HCT116 (cell line): Measurements from ENCODE around the gene YWHAG. TPM values are rescaled to one million over a fixed set of nuclear protein-coding genes. Genes with fewer than 3 reads are reported as not detected.
"Not testable (repeated sequence)": the region's sequence is repeated elsewhere in the genome, so short reads cannot be mapped to it uniquely, and the experiment has no call there.

Source experiments
- ATAC-seq: fragments of 200-7000 bp; cut with Tn5 transposase; 2 replicates; pipeline ENCODE4 v1.9.1; 2020; ENCODE audit warnings: mild to moderate bottlenecking, moderate library complexity
- BruUV-seq: library from RNA; stranded (reverse); fragments of 400-500 nt; replicated peaks from 2 replicates; lab custom pipeline; 2021; lab: Mats Ljungman, UMichigan
- CTCF ChIA-PET: fragments of 300-600 bp; sonication (Branson Sonifier 250); formaldehyde crosslinking; loops from one replicate; lab custom pipeline; 2021; ENCODE audit warnings: antibody characterized with exemption; lab: Charles Lee
- POLR2A ChIA-PET: fragments of 300-600, 350-600 bp; sonication (Branson Sonifier 250); formaldehyde crosslinking; loops from one replicate; lab custom pipeline; 2021; ENCODE audit warnings: antibody characterized with exemption; lab: Charles Lee
- RAD21 ChIA-PET, 2 experiments: fragments of 300-600 bp; sonication (Branson Sonifier 250); formaldehyde crosslinking; loops; one replicate each; lab custom pipeline; 2023; ENCODE audit warnings: low total read pairs in 2 of 2; ENCODE audit not compliant: uncharacterized antibody in 2 of 2, unreplicated experiment in 2 of 2, low non-redundant PET in 1 of 2; lab: Charles Lee
- DNase-seq: peaks from one replicate; pipeline ENCODE4 v3.0.0-alpha.2; 2010; ENCODE audit warnings: low read depth, low spot score
- H2AFZ ChIP-seq: fragments of 200-600 bp; shearing (Covaris generic), sonication (generic); 2 replicates; pipeline ENCODE4 v1.6.1; 2017; ENCODE audit warnings: low read depth, mixed run types, mixed read lengths, antibody characterized with exemption, low read length; ENCODE audit not compliant: poor library complexity, severe bottlenecking
- H3K27ac ChIP-seq: 2 replicates; pipeline ENCODE4 v1.5.1; 2012; ENCODE audit warnings: low read depth, low read length
- H3K27me3 ChIP-seq: fragments of 200-600 bp; sonication (generic); 2 replicates; pipeline ENCODE4 v1.6.1; 2016; ENCODE audit warnings: mixed run types, low read length, mixed read lengths; ENCODE audit not compliant: insufficient read depth
- H3K36me3 ChIP-seq, 2 experiments: fragments of 200-500 bp in 1 of 2; fragments of 200-600 bp in 1 of 2; sonication (Bioruptor generic) in 1 of 2; sonication (generic) in 1 of 2; 2 replicates each; pipeline versions ENCODE4 v1.5.1 to v1.6.1; 2014 to 2016; ENCODE audit warnings: low read length in 2 of 2, inconsistent platforms in 1 of 2, mixed read lengths in 1 of 2, mixed run types in 1 of 2; ENCODE audit not compliant: insufficient read depth in 2 of 2, control insufficient read depth in 1 of 2
- H3K4me1 ChIP-seq, 2 experiments: fragments of 200-600 bp in 1 of 2; sonication (generic) in 1 of 2; 2 replicates each; pipeline versions ENCODE4 v1.5.1 to v1.6.1; 2012 to 2017; ENCODE audit warnings: low read length in 2 of 2, inconsistent platforms in 1 of 2, mild to moderate bottlenecking in 1 of 2, mixed read lengths in 1 of 2, mixed run types in 1 of 2, moderate library complexity in 1 of 2; ENCODE audit not compliant: insufficient read depth in 2 of 2, control insufficient read depth in 1 of 2
- H3K4me2 ChIP-seq: fragments of 200-600 bp; sonication (generic); 2 replicates; pipeline ENCODE4 v1.6.1; 2017; ENCODE audit warnings: mixed run types, low read length, mixed read lengths
- H3K4me3 ChIP-seq, 2 experiments: fragments of 200-600 bp in 1 of 2; sonication (generic) in 1 of 2; replicated peaks in 1 of 2; 2 replicates each; pipeline ENCODE4 v1.5.1; 2011 to 2016; ENCODE audit warnings: low read length in 2 of 2, control low read depth in 1 of 2, low read depth in 1 of 2, mild to moderate bottlenecking in 1 of 2, mixed read lengths in 1 of 2, mixed run types in 1 of 2
- H3K79me2 ChIP-seq: fragments of 200-600 bp; sonication (generic); 2 replicates; pipeline ENCODE4 v1.6.1; 2017; ENCODE audit warnings: mild to moderate bottlenecking, mixed run types, low read length, moderate library complexity, mixed read lengths; ENCODE audit not compliant: insufficient read depth
- H3K9ac ChIP-seq: fragments of 200-600 bp; sonication (generic); 2 replicates; pipeline ENCODE4 v1.6.1; 2016; ENCODE audit warnings: low read length, mixed read lengths
- H3K9me2 ChIP-seq: fragments of 200-600 bp; sonication (generic), shearing (Covaris generic); 2 replicates; pipeline ENCODE4 v1.6.1; 2017; ENCODE audit warnings: mixed run types, mild to moderate bottlenecking, moderate library complexity; ENCODE audit not compliant: insufficient read depth
- H3K9me3 ChIP-seq, 2 experiments: fragments of 200-500 bp in 1 of 2; fragments of 200-600 bp in 1 of 2; sonication (Bioruptor generic) in 1 of 2; sonication (generic) in 1 of 2; 2 replicates each; pipeline ENCODE4 v1.6.1; 2014 to 2017; ENCODE audit warnings: low read length in 2 of 2, mixed read lengths in 2 of 2, inconsistent platforms in 1 of 2, low read depth in 1 of 2, mild to moderate bottlenecking in 1 of 2, mixed run types in 1 of 2, moderate library complexity in 1 of 2; ENCODE audit not compliant: control insufficient read depth in 1 of 2, insufficient read depth in 1 of 2
- H4K20me1 ChIP-seq: fragments of 200-600 bp; sonication (generic), shearing (Covaris generic); 2 replicates; pipeline ENCODE4 v1.6.1; 2017; ENCODE audit warnings: mixed run types, mild to moderate bottlenecking, moderate library complexity; ENCODE audit not compliant: insufficient read depth
- ATF3 ChIP-seq: IDR thresholded peaks from 2 replicates; pipeline ENCODE4 v1.6.1; 2012
- CBX3 ChIP-seq: IDR thresholded peaks from 2 replicates; pipeline ENCODE4 v1.6.1; 2012; ENCODE audit warnings: low read depth
- CEBPB ChIP-seq: IDR thresholded peaks from 2 replicates; pipeline ENCODE4 v1.6.1; 2012; ENCODE audit warnings: low read depth
- EGR1 ChIP-seq: IDR thresholded peaks from 2 replicates; pipeline ENCODE4 v1.6.1; 2012; ENCODE audit warnings: low read depth
- ELF1 ChIP-seq: IDR thresholded peaks from 2 replicates; pipeline ENCODE4 v1.6.1; 2012; ENCODE audit warnings: low read depth, borderline replicate concordance
- EZH2phosphoT487 ChIP-seq: fragments of 200-600 bp; IDR thresholded peaks from 2 replicates; pipeline ENCODE4 v1.6.1; 2018; ENCODE audit warnings: antibody characterized with exemption, borderline replicate concordance
- POLR2AphosphoS5 ChIP-seq: IDR thresholded peaks from 2 replicates; pipeline ENCODE4 v1.6.1; 2011; ENCODE audit warnings: mild to moderate bottlenecking, low read depth, low read length, moderate library complexity
- TCF7L2 ChIP-seq: IDR thresholded peaks from 2 replicates; pipeline ENCODE4 v1.7.0; 2011; ENCODE audit warnings: borderline replicate concordance, inconsistent platforms; ENCODE audit not compliant: insufficient read depth, insufficient read length; ENCODE audit errors: extremely low read depth
- YY1 ChIP-seq: IDR thresholded peaks from 2 replicates; pipeline ENCODE4 v1.6.1; 2011; ENCODE audit warnings: low read length, low read depth, moderate library complexity, mild to moderate bottlenecking; ENCODE audit not compliant: insufficient replicate concordance; ENCODE audit errors: extremely low read depth
- intact Hi-C: fragments of 100-400 bp; cut with micrococcal nuclease; formaldehyde crosslinking; loops from 2 replicates; pipeline ENCODE4 v1.10.0; 2022
- total RNA-seq: library from RNA; stranded (reverse); gene quantifications from one replicate; pipeline ENCODE4 v1.2.1, GENCODE V29; 2021; ENCODE audit not compliant: unreplicated experiment
- TF ChIP-seq, protein P1 (sequence below), 3 experiments: fragments of 200-600 bp in 1 of 3; sonication (generic) in 1 of 3; IDR thresholded peaks in 2 of 3; conservative IDR thresholded peaks in 1 of 3; 2 replicates each; pipeline ENCODE4 v1.5.1; 2012 to 2017; ENCODE audit warnings: low read depth in 2 of 3, low read length in 2 of 3, antibody characterized with exemption in 1 of 3, borderline replicate concordance in 1 of 3, control low read depth in 1 of 3, mild to moderate bottlenecking in 1 of 3, mixed read lengths in 1 of 3, mixed run types in 1 of 3, moderate library complexity in 1 of 3; ENCODE audit not compliant: insufficient read depth in 1 of 3

The YWHAG gene
- total RNA-seq, 1 experiment from 2014 or later, result 170 TPM

GRCh38 chr7:76314740-76315139 lies 44.1 kb downstream of the YWHAG start:
- intact Hi-C loops, result loop anchor here (1.0 kb wide), 3 partner anchors 23 to 136 kb away; no protein-coding TSS in a partner anchor
- not testable (repeated sequence) for H3K9me3 ChIP-seq, H3K4me3 ChIP-seq, H3K79me2 ChIP-seq, DNase-seq, BruUV-seq, H2AFZ ChIP-seq, H3K9me2 ChIP-seq, H4K20me1 ChIP-seq, H3K36me3 ChIP-seq, ATAC-seq, H3K9ac ChIP-seq, H3K27me3 ChIP-seq
- CTCF ChIA-PET, result interaction anchor here (0.6 to 3.1 kb wide), 22 partner anchors 9 to 541 kb away, joined by 3 to 64 read pairs (median 5); partner anchors contain the start of genes MDH2 and STYXL1
- POLR2A ChIA-PET, result interaction anchor here (0.8 to 1.8 kb wide), 7 partner anchors 12 to 137 kb away, joined by 4 to 5 read pairs (median 4); partner anchors contain the start of genes HSPB1 and YWHAG
- Histone ChIP-seq H3K4me1 (peaks cover 34 to 54% of the 10 kb centered on the region in 2 experiments), H3K27ac (0 out of 2 replicates have a peak overlapping the region, but pooled peaks have one; percentile 15), H3K4me2 (peak overlapping the region; percentile 79)
- RAD21 ChIA-PET, result interaction anchor here (0.6 to 2.6 kb wide), 7 partner anchors 20 to 137 kb away, joined by 3 to 16 read pairs (median 12); no protein-coding TSS in a partner anchor

DNA sequence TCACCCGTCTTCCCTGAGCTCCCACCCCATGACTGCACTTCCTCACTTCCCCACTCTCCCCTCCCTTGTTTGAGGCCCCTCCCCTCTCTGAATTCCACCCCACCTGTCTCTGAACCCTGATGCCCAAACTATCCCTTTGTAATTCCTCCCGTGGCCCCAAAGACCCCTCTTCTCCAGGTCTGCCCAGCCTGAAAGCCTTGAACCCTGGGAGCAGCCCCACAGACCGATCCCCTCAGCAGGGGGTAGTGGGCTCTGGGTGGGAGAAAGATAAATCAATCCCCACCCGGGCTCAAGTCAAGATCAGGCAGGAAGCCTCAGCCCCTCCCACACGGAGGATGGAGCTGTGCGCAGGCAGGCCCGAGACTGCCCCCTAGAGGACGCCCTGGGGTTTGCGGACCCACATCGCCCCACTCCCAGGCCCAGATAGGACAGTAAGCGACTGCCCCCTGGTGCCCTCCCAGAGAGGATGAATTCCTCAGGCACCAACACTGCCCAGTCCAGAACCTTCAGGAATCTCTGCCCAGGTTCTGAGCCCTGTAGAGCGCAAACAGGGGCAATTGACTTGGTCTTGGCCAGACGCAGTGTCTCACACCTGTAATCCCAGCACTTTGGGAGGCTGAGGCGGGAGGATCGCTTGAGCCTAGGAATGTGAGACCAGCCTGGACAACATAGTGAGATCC lies 44.6 kb downstream of the YWHAG start:
- H3K4me3 ChIP-seq, result peak overlapping the region in 1 of 2 experiments; percentile 35; a peak in 1 of 4 replicates
- peak overlapping the region; percentile 34; the same call in 1 of the 2 replicates for H3K27ac ChIP-seq
- no peaks in the 10 kb centered on the region for H3K9me2 ChIP-seq
- peak; percentile 88 for DNase-seq
- H3K36me3 ChIP-seq, result no peaks in the 10 kb centered on the region
- H3K4me2 ChIP-seq, result peak overlapping the region; percentile 79
- peaks cover 30 to 48% of the 10 kb centered on the region in 2 experiments for H3K4me1 ChIP-seq
- intact Hi-C loops, result loop anchor here (1.0 kb wide), 3 partner anchors 23 to 136 kb away; no protein-coding TSS in a partner anchor
- no TSS peak for BruUV-seq
- H2AFZ ChIP-seq, result no peak overlapping the region
- CTCF ChIA-PET, result interaction anchor here (0.6 to 3.1 kb wide), 27 partner anchors 9 to 540 kb away, joined by 3 to 64 read pairs (median 5); partner anchors contain the start of genes HSPB1, MDH2 and STYXL1
- ATAC-seq, result peak; percentile 68
- POLR2A ChIA-PET, result interaction anchor here (0.8 to 1.8 kb wide), 9 partner anchors 11 to 136 kb away, joined by 3 to 5 read pairs (median 4); partner anchors contain the start of genes HSPB1 and YWHAG
- RAD21 ChIA-PET, result interaction anchor here (0.6 to 2.6 kb wide), 13 partner anchors 12 to 136 kb away, joined by 3 to 16 read pairs (median 4); partner anchors contain the start of gene HSPB1 (in 1 of the 2)
- TF ChIP-seq TCF7L2, result no peak
- no peak for TF ChIP-seq CEBPB
- peak; percentile 73 for TF ChIP-seq YY1
- TF ChIP-seq ATF3, result no peak
- no peak for TF ChIP-seq EGR1
- no peak for TF ChIP-seq EZH2phosphoT487
- TF ChIP-seq CBX3, result no peak
- TF ChIP-seq POLR2AphosphoS5, result peak; percentile 32; the same call in 1 of the 2 replicates
- TF ChIP-seq, protein P1, sequence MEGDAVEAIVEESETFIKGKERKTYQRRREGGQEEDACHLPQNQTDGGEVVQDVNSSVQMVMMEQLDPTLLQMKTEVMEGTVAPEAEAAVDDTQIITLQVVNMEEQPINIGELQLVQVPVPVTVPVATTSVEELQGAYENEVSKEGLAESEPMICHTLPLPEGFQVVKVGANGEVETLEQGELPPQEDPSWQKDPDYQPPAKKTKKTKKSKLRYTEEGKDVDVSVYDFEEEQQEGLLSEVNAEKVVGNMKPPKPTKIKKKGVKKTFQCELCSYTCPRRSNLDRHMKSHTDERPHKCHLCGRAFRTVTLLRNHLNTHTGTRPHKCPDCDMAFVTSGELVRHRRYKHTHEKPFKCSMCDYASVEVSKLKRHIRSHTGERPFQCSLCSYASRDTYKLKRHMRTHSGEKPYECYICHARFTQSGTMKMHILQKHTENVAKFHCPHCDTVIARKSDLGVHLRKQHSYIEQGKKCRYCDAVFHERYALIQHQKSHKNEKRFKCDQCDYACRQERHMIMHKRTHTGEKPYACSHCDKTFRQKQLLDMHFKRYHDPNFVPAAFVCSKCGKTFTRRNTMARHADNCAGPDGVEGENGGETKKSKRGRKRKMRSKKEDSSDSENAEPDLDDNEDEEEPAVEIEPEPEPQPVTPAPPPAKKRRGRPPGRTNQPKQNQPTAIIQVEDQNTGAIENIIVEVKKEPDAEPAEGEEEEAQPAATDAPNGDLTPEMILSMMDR (IDR thresholded peaks at IDR 0.05 in 2 of 3, conservative IDR thresholded peaks at IDR 0.05 in 1 of 3; ENCODE audit: borderline replicate concordance in 1 of 3, insufficient read depth in 1 of 3, low read depth in 2 of 3, low read length in 2 of 3), result peak in 2 of 3 experiments; percentile 100; a peak in 4 of 6 replicates
- no peak for TF ChIP-seq ELF1
- TF ChIP-seq, all 23 proteins: peak for 3
- H4K20me1 ChIP-seq, result no peaks in the 10 kb centered on the region; the same call in 1 of the 2 replicates
- H3K9ac ChIP-seq, result peak overlapping the region; percentile 26
- H3K79me2 ChIP-seq, result no peaks in the 10 kb centered on the region
- H3K9me3 ChIP-seq, result no peaks in the 10 kb centered on the region
- H3K27me3 ChIP-seq, result no peaks in the 10 kb centered on the region
